GM23248 (cell line): Measurements from ENCODE around the gene ITGB6.

Source experiments
- EZH2 ChIP-seq: fragments of 200-600 bp; sonication (generic); IDR thresholded peaks from 2 replicates; pipeline ENCODE4 v1.6.1; 2018; ENCODE audit warnings: antibody characterized with exemption, mild to moderate bottlenecking; ENCODE audit not compliant: insufficient read depth, poor library complexity, severe bottlenecking
- EZH2phosphoT487 ChIP-seq: fragments of 200-600 bp; sonication (generic); IDR thresholded peaks from 2 replicates; pipeline ENCODE4 v1.6.1; 2018; ENCODE audit warnings: antibody characterized with exemption, moderate library complexity, mild to moderate bottlenecking, low read depth; ENCODE audit not compliant: insufficient read depth

GRCh38 chr2:160077912-160078810 is 121.9 kb downstream of the ITGB6 start:
- TF ChIP-seq EZH2 (no peak), EZH2phosphoT487 (no peak)
